Measurements from ENCODE around the gene WT1.

The WT1 gene

GRCh38 chr11:32433914-32434355, 1.4 kb downstream of the WT1 start:
- Histone ChIP-seq H3K4ac (ENCODE audit: low read depth, low read length) (no peak overlapping the region), H3K9ac (ENCODE audit: low read length) (no peak overlapping the region), H2BK15ac (replicated peaks; ENCODE audit: low read depth) (no peak overlapping the region), H3K56ac (ENCODE audit: low read length) (peak overlapping the region; percentile 49), H2BK120ac (ENCODE audit: low read depth, low read length) (no peak overlapping the region), H3K79me2 (ENCODE audit: control insufficient read depth, insufficient read depth, low read length) (no peaks in the 10 kb centered on the region), H3K4me2 (ENCODE audit: low read length) (peak overlapping the region; percentile 29), H3K4me3 (ENCODE audit: low read length) (no peak overlapping the region), H3K27ac (ENCODE audit: low read depth, low read length) (no peak overlapping the region), H3K79me1 (ENCODE audit: low read length) (no peaks in the 10 kb centered on the region), H4K5ac (ENCODE audit: low read length) (no peak overlapping the region), H3K4me1 (ENCODE audit: control insufficient read depth, low read depth, low read length) (peaks cover 6% of the 10 kb centered on the region), H4K8ac (ENCODE audit: low read depth, low read length) (no peak overlapping the region), H3K23ac (ENCODE audit: low read length) (peak overlapping the region; percentile 80), H2BK5ac (ENCODE audit: low read length) (no peak overlapping the region), H2AK5ac (ENCODE audit: low read length) (no peak overlapping the region), H3K18ac (ENCODE audit: low read length) (no peak overlapping the region), H3K36me3 (ENCODE audit: control insufficient read depth, insufficient read depth, low read length) (no peaks in the 10 kb centered on the region), H3K27me3 (ENCODE audit: insufficient read depth, low read length, poor library complexity) (peaks cover 72% of the 10 kb centered on the region)
- no CpG with 5 or more reads among the region's 25 CpGs for WGBS (ENCODE audit: extremely low coverage, insufficient coverage, low lambda C conversion rate)
- no peak for DNase-seq

GRCh38 chr11:32433101-32433913, 2.0 kb downstream of the WT1 start:
- peak overlapping the region; percentile 80 for H3K23ac ChIP-seq (ENCODE audit: low read length)
- no peak overlapping the region for H3K4ac ChIP-seq (ENCODE audit: low read depth, low read length)
- H3K4me2 ChIP-seq (ENCODE audit: low read length), result peak overlapping the region; percentile 27
- DNase-seq, result no peak
- H2AK5ac ChIP-seq (ENCODE audit: low read length), result no peak overlapping the region
- no CpG with 5 or more reads among the region's 46 CpGs for WGBS (ENCODE audit: extremely low coverage, insufficient coverage, low lambda C conversion rate)
- H2BK15ac ChIP-seq (replicated peaks; ENCODE audit: low read depth), result no peak overlapping the region
- H3K27me3 ChIP-seq (ENCODE audit: insufficient read depth, low read length, poor library complexity), result peaks cover 72% of the 10 kb centered on the region
- H3K36me3 ChIP-seq (ENCODE audit: control insufficient read depth, insufficient read depth, low read length), result no peaks in the 10 kb centered on the region
- H3K79me1 ChIP-seq (ENCODE audit: low read length), result no peaks in the 10 kb centered on the region
- no peak overlapping the region for H3K4me3 ChIP-seq (ENCODE audit: low read length)
- no peak overlapping the region for H4K8ac ChIP-seq (ENCODE audit: low read depth, low read length)
- H3K56ac ChIP-seq (ENCODE audit: low read length), result peak overlapping the region; percentile 34
- H3K4me1 ChIP-seq (ENCODE audit: control insufficient read depth, low read depth, low read length), result peaks cover 4% of the 10 kb centered on the region
- no peak overlapping the region for H3K9ac ChIP-seq (ENCODE audit: low read length)
- H2BK120ac ChIP-seq (ENCODE audit: low read depth, low read length), result no peak overlapping the region
- H2BK5ac ChIP-seq (ENCODE audit: low read length), result no peak overlapping the region
- H3K79me2 ChIP-seq (ENCODE audit: control insufficient read depth, insufficient read depth, low read length), result no peaks in the 10 kb centered on the region
- no peak overlapping the region for H3K27ac ChIP-seq (ENCODE audit: low read depth, low read length)
- H3K18ac ChIP-seq (ENCODE audit: low read length), result no peak overlapping the region
- H4K5ac ChIP-seq (ENCODE audit: low read length), result no peak overlapping the region

GRCh38 chr11:32432565-32432964, 2.8 kb downstream of the WT1 start:
- no peaks in the 10 kb centered on the region for H3K79me1 ChIP-seq (ENCODE audit: low read length)
- H3K9ac ChIP-seq (ENCODE audit: low read length), result no peak overlapping the region
- no peak overlapping the region for H2AK5ac ChIP-seq (ENCODE audit: low read length)
- no peaks in the 10 kb centered on the region for H3K36me3 ChIP-seq (ENCODE audit: control insufficient read depth, insufficient read depth, low read length)
- no peak overlapping the region for H3K23ac ChIP-seq (ENCODE audit: low read length)
- no peak overlapping the region for H4K8ac ChIP-seq (ENCODE audit: low read depth, low read length)
- H3K4me3 ChIP-seq (ENCODE audit: low read length), result no peak overlapping the region
- H2BK15ac ChIP-seq (replicated peaks; ENCODE audit: low read depth), result no peak overlapping the region
- peaks cover 4% of the 10 kb centered on the region for H3K4me1 ChIP-seq (ENCODE audit: control insufficient read depth, low read depth, low read length)
- no peak for DNase-seq
- no peak overlapping the region for H4K5ac ChIP-seq (ENCODE audit: low read length)
- no peak overlapping the region for H2BK5ac ChIP-seq (ENCODE audit: low read length)
- H3K4me2 ChIP-seq (ENCODE audit: low read length), result no peak overlapping the region
- H3K4ac ChIP-seq (ENCODE audit: low read depth, low read length), result no peak overlapping the region
- WGBS (ENCODE audit: extremely low coverage, insufficient coverage, low lambda C conversion rate), result no CpG with 5 or more reads among the region's 8 CpGs
- H3K18ac ChIP-seq (ENCODE audit: low read length), result no peak overlapping the region
- H3K27me3 ChIP-seq (ENCODE audit: insufficient read depth, low read length, poor library complexity), result peaks cover 72% of the 10 kb centered on the region
- H2BK120ac ChIP-seq (ENCODE audit: low read depth, low read length), result no peak overlapping the region
- H3K56ac ChIP-seq (ENCODE audit: low read length), result no peak overlapping the region
- H3K79me2 ChIP-seq (ENCODE audit: control insufficient read depth, insufficient read depth, low read length), result no peaks in the 10 kb centered on the region
- no peak overlapping the region for H3K27ac ChIP-seq (ENCODE audit: low read depth, low read length)

- no peak overlapping the region for H3K18ac ChIP-seq (ENCODE audit: low read length)
- H3K4ac ChIP-seq (ENCODE audit: low read depth, low read length), result no peak overlapping the region
- peaks cover 67% of the 10 kb centered on the region for H3K27me3 ChIP-seq (ENCODE audit: insufficient read depth, low read length, poor library complexity)
- no peaks in the 10 kb centered on the region for H3K4me1 ChIP-seq (ENCODE audit: control insufficient read depth, low read depth, low read length)
- H3K4me3 ChIP-seq (ENCODE audit: low read length), result no peak overlapping the region
- no peak overlapping the region for H2BK120ac ChIP-seq (ENCODE audit: low read depth, low read length)
- no peaks in the 10 kb centered on the region for H3K79me1 ChIP-seq (ENCODE audit: low read length)
- no peak overlapping the region for H3K23ac ChIP-seq (ENCODE audit: low read length)
- no peak overlapping the region for H2BK5ac ChIP-seq (ENCODE audit: low read length)
- H2AK5ac ChIP-seq (ENCODE audit: low read length), result no peak overlapping the region
- H3K9ac ChIP-seq (ENCODE audit: low read length), result peak overlapping the region; percentile 59
- peak overlapping the region; percentile 82 for H3K56ac ChIP-seq (ENCODE audit: low read length)
- peak; percentile 71 for DNase-seq
- no CpG with 5 or more reads among the region's 59 CpGs for WGBS (ENCODE audit: extremely low coverage, insufficient coverage, low lambda C conversion rate)
- H3K27ac ChIP-seq (ENCODE audit: low read depth, low read length), result no peak overlapping the region
- H3K79me2 ChIP-seq (ENCODE audit: control insufficient read depth, insufficient read depth, low read length), result no peaks in the 10 kb centered on the region
- no peaks in the 10 kb centered on the region for H3K36me3 ChIP-seq (ENCODE audit: control insufficient read depth, insufficient read depth, low read length)
- no peak overlapping the region for H4K8ac ChIP-seq (ENCODE audit: low read depth, low read length)
- H2BK15ac ChIP-seq (replicated peaks; ENCODE audit: low read depth), result no peak overlapping the region
- no peak overlapping the region for H4K5ac ChIP-seq (ENCODE audit: low read length)
- H3K4me2 ChIP-seq (ENCODE audit: low read length), result peak overlapping the region; percentile 87
Observed at GRCh38 chr11:32430568-32431381, 4.6 kb downstream of the WT1 start.

DNA sequence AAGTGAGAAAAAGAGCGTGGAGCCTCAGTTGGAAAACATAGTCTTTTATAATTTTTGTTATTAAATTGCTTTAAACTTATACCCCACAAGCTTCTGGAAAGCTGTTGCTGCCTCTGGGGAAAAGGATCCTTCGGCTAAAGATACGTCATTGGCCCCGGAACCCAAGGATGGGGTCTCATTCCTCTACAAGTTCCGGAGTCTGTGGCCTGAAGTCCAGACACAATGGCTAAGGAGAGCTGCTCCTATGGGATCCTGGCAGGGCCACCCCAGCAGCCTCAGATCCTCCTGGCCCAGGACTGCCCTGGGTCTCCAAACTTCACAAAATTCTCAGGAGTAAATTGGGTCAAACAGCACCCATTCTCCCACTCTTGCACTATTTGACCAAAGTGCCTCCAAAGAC, 5.9 kb downstream of the WT1 start:
- Histone ChIP-seq H3K23ac (ENCODE audit: low read length) (no peak overlapping the region), H3K27ac (ENCODE audit: low read depth, low read length) (no peak overlapping the region), H3K4ac (ENCODE audit: low read depth, low read length) (no peak overlapping the region), H3K79me2 (ENCODE audit: control insufficient read depth, insufficient read depth, low read length) (no peaks in the 10 kb centered on the region), H3K27me3 (ENCODE audit: insufficient read depth, low read length, poor library complexity) (peaks cover 68% of the 10 kb centered on the region), H2AK5ac (ENCODE audit: low read length) (no peak overlapping the region), H3K4me3 (ENCODE audit: low read length) (no peak overlapping the region), H3K56ac (ENCODE audit: low read length) (no peak overlapping the region), H4K5ac (ENCODE audit: low read length) (no peak overlapping the region), H2BK15ac (replicated peaks; ENCODE audit: low read depth) (no peak overlapping the region), H3K36me3 (ENCODE audit: control insufficient read depth, insufficient read depth, low read length) (no peaks in the 10 kb centered on the region), H3K4me1 (ENCODE audit: control insufficient read depth, low read depth, low read length) (no peaks in the 10 kb centered on the region), H2BK120ac (ENCODE audit: low read depth, low read length) (no peak overlapping the region), H3K18ac (ENCODE audit: low read length) (no peak overlapping the region), H4K8ac (ENCODE audit: low read depth, low read length) (no peak overlapping the region), H2BK5ac (ENCODE audit: low read length) (no peak overlapping the region), H3K79me1 (ENCODE audit: low read length) (no peaks in the 10 kb centered on the region), H3K4me2 (ENCODE audit: low read length) (no peak overlapping the region), H3K9ac (ENCODE audit: low read length) (no peak overlapping the region)
- DNase-seq, result no peak
- no CpG with 5 or more reads among the region's 5 CpGs for WGBS (ENCODE audit: extremely low coverage, insufficient coverage, low lambda C conversion rate)
